GM12878 (cell line): ENCODE data around the gene NT5C2. TPM values are rescaled to one million over a fixed set of nuclear protein-coding genes. Genes with fewer than 3 reads are reported as not detected.
A peak's percentile ranks its signal among the peaks of the same experiment; 100 is the strongest.

Experiments used
- ATAC-seq: fragments of 200-7000 bp; cut with Tn5 transposase; 3 replicates; pipeline ENCODE4 v1.9.1; 2020; ENCODE audit warnings: mild to moderate bottlenecking, moderate library complexity
- BruUV-seq: library from RNA; stranded (reverse); fragments of 400-500 nt; replicated peaks from 2 replicates; lab custom pipeline; 2021; lab: Mats Ljungman, UMichigan
- CTCF ChIA-PET: fragments of 300-600 bp; sonication (Branson Sonifier 250); formaldehyde crosslinking; extraction: SDS; loops from one replicate; lab custom pipeline; 2021; ENCODE audit warnings: inconsistent platforms; lab: Yijun Ruan, JAX
- POLR2A ChIA-PET: fragments of 350-600 bp; formaldehyde crosslinking; extraction: SDS; loops from one replicate; lab custom pipeline; 2021; ENCODE audit warnings: inconsistent platforms; lab: Charles Lee
- RAD21 ChIA-PET: fragments of 300-600 bp; sonication (Branson Sonifier 250); formaldehyde crosslinking; loops from one replicate; lab custom pipeline; 2023; ENCODE audit warnings: antibody characterized with exemption; ENCODE audit not compliant: unreplicated experiment; lab: Charles Lee
- SMC1A ChIA-PET: fragments of 300-600 bp; sonication (Branson Sonifier 250); formaldehyde crosslinking; loops from one replicate; lab custom pipeline; 2023; ENCODE audit not compliant: unreplicated experiment, uncharacterized antibody; lab: Charles Lee
- DNase-seq: peaks from one replicate; pipeline ENCODE4 v3.0.0-alpha.2; 2011; ENCODE audit warnings: low read depth, low spot score
- FAIRE-seq: peaks from 3 replicates; lab custom pipeline; 2011; peaks lifted over from hg19 to GRCh38; lab: Jason Lieb, UNC
- H2AFZ ChIP-seq: 2 replicates; pipeline ENCODE4 v1.6.0; 2011; ENCODE audit warnings: low read depth, low read length, control low read depth; ENCODE audit not compliant: control insufficient read depth
- H3K27ac ChIP-seq: 2 replicates; pipeline ENCODE4 v1.5.1; 2011; ENCODE audit warnings: control low read depth; ENCODE audit not compliant: control insufficient read depth, insufficient read depth
- H3K27me3 ChIP-seq, 2 experiments: replicated peaks in 1 of 2; 2 replicates each; pipeline versions ENCODE4 v1.6.0 to v1.6.1; 2011; ENCODE audit warnings: low read length in 1 of 2; ENCODE audit not compliant: control insufficient read depth in 2 of 2, insufficient read depth in 2 of 2
- H3K36me3 ChIP-seq, 2 experiments: 2 replicates each; pipeline ENCODE4 v1.5.1; 2011; ENCODE audit warnings: low read length in 1 of 2; ENCODE audit not compliant: control insufficient read depth in 2 of 2, insufficient read depth in 2 of 2
- H3K4me1 ChIP-seq: 2 replicates; pipeline ENCODE4 v1.6.1; 2011; ENCODE audit warnings: mild to moderate bottlenecking, low read length, moderate library complexity, mixed read lengths; ENCODE audit not compliant: control insufficient read depth, insufficient read depth
- H3K4me2 ChIP-seq: 2 replicates; pipeline ENCODE4 v1.6.0; 2011; ENCODE audit warnings: control low read depth; ENCODE audit not compliant: control insufficient read depth, insufficient read depth
- H3K4me3 ChIP-seq: fragments of 200-600 bp; sonication (generic); 2 replicates; pipeline ENCODE4 v1.5.1; 2016
- H3K79me2 ChIP-seq: 2 replicates; pipeline ENCODE4 v1.6.0; 2011; ENCODE audit warnings: low read length; ENCODE audit not compliant: control insufficient read depth, insufficient read depth
- H3K9ac ChIP-seq: 2 replicates; pipeline ENCODE4 v1.8.0; 2011; ENCODE audit warnings: low read length, control low read depth, mixed read lengths; ENCODE audit not compliant: control insufficient read depth, insufficient read depth
- H3K9me3 ChIP-seq: replicated peaks from 3 replicates; pipeline ENCODE4 v1.5.1; 2011; ENCODE audit warnings: mild to moderate bottlenecking, low read length; ENCODE audit not compliant: control insufficient read depth, insufficient read depth
- H4K20me1 ChIP-seq: 2 replicates; pipeline ENCODE4 v1.6.0; 2011; ENCODE audit not compliant: control insufficient read depth, insufficient read depth
- BHLHE40 ChIP-seq, 2 experiments: fragments of 450-650 bp in 1 of 2; IDR thresholded peaks; 2 replicates each; pipeline ENCODE4 v1.6.1; 2011 to 2017; ENCODE audit warnings: low read depth in 2 of 2, borderline replicate concordance in 1 of 2, improper control_type of control experiment in 1 of 2, low read length in 1 of 2, mild to moderate bottlenecking in 1 of 2
- BRCA1 ChIP-seq: IDR thresholded peaks from 2 replicates; pipeline ENCODE4 v1.6.1; 2011; ENCODE audit warnings: low read depth, low read length, improper control_type of control experiment
- CHD2 ChIP-seq: IDR thresholded peaks from 2 replicates; pipeline ENCODE4 v1.6.1; 2011; ENCODE audit warnings: low read depth, low read length, improper control_type of control experiment, borderline replicate concordance
- DPF2 ChIP-seq: fragments of 450-650 bp; IDR thresholded peaks from 2 replicates; pipeline ENCODE4 v1.6.1; 2017; ENCODE audit warnings: mild to moderate bottlenecking
- ESRRA ChIP-seq: IDR thresholded peaks from 2 replicates; pipeline ENCODE4 v1.6.1; 2012; ENCODE audit warnings: mild to moderate bottlenecking, low read length, improper control_type of control experiment
- EZH2 ChIP-seq: IDR thresholded peaks from 2 replicates; pipeline ENCODE4 v1.6.1; 2012; ENCODE audit warnings: low read depth, mild to moderate bottlenecking, control low read depth, inconsistent platforms, low read length, borderline replicate concordance; ENCODE audit not compliant: control insufficient read depth
- HCFC1 ChIP-seq: fragments of 150-350 bp; IDR thresholded peaks from 2 replicates; pipeline ENCODE4 v1.6.1; 2014; ENCODE audit warnings: low read length
- IKZF1 ChIP-seq: fragments of 450-650 bp; conservative IDR thresholded peaks from 2 replicates; pipeline ENCODE4 v1.6.1; 2017; ENCODE audit warnings: antibody characterized with exemption, mild to moderate bottlenecking
- IKZF2 ChIP-seq, 2 experiments: fragments of 450-650 bp; IDR thresholded peaks; 2 replicates each; pipeline ENCODE4 v1.6.1; 2017; ENCODE audit warnings: mild to moderate bottlenecking in 2 of 2, moderate library complexity in 2 of 2
- JUNB ChIP-seq: IDR thresholded peaks from 2 replicates; pipeline ENCODE4 v1.6.1; 2016; ENCODE audit warnings: antibody characterized with exemption, mild to moderate bottlenecking
- MEF2A ChIP-seq: IDR thresholded peaks from 2 replicates; pipeline ENCODE4 v1.6.1; 2011; ENCODE audit warnings: low read depth, mild to moderate bottlenecking, low read length, moderate library complexity; ENCODE audit not compliant: insufficient read depth
- MTA3 ChIP-seq: IDR thresholded peaks from 2 replicates; pipeline ENCODE4 v1.6.1; 2012; ENCODE audit warnings: low read length, inconsistent platforms, borderline replicate concordance
- NR2C1 ChIP-seq: fragments of 450-650 bp; IDR thresholded peaks from 2 replicates; pipeline ENCODE4 v1.6.1; 2017; ENCODE audit warnings: antibody characterized with exemption, mild to moderate bottlenecking, moderate library complexity
- PAX5 ChIP-seq: IDR thresholded peaks from 2 replicates; pipeline ENCODE4 v1.6.1; 2011; ENCODE audit warnings: low read depth, low read length, borderline replicate concordance
- RUNX3 ChIP-seq: IDR thresholded peaks from 2 replicates; pipeline ENCODE4 v1.6.1; 2012; ENCODE audit warnings: low read length, inconsistent platforms
- SIX5 ChIP-seq: IDR thresholded peaks from 2 replicates; pipeline ENCODE4 v1.6.1; 2011; ENCODE audit warnings: mild to moderate bottlenecking, low read depth, low read length, moderate library complexity; ENCODE audit not compliant: severe bottlenecking
- SMARCA5 ChIP-seq: fragments of 450-650 bp; IDR thresholded peaks from 2 replicates; pipeline ENCODE4 v1.6.1; 2017; ENCODE audit warnings: mild to moderate bottlenecking
- SREBF1 ChIP-seq: IDR thresholded peaks from 2 replicates; pipeline ENCODE4 v1.6.1; 2012; ENCODE audit warnings: mild to moderate bottlenecking, low read length
- SRF ChIP-seq, 2 experiments: IDR thresholded peaks; 2 replicates each; pipeline ENCODE4 v1.6.1; 2011; ENCODE audit warnings: low read depth in 2 of 2, low read length in 2 of 2, mild to moderate bottlenecking in 1 of 2, moderate library complexity in 1 of 2
- TCF3 ChIP-seq: IDR thresholded peaks from 2 replicates; pipeline ENCODE4 v1.6.1; 2012; ENCODE audit warnings: low read depth, mild to moderate bottlenecking, low read length, borderline replicate concordance; ENCODE audit not compliant: insufficient read depth
- TCF7 ChIP-seq: IDR thresholded peaks from 2 replicates; pipeline ENCODE4 v1.6.1; 2014; ENCODE audit warnings: antibody characterized with exemption, borderline replicate concordance
- WRNIP1 ChIP-seq: IDR thresholded peaks from 2 replicates; pipeline ENCODE4 v1.6.1; 2011; ENCODE audit warnings: low read depth, low read length, improper control_type of control experiment, borderline replicate concordance
- YY1 ChIP-seq: IDR thresholded peaks from 2 replicates; pipeline ENCODE4 v1.6.1; 2011; ENCODE audit warnings: low read depth, mild to moderate bottlenecking, low read length
- ZNF207 ChIP-seq: fragments of 450-650 bp; IDR thresholded peaks from 2 replicates; pipeline ENCODE4 v1.6.1; 2014; ENCODE audit warnings: antibody characterized with exemption, mild to moderate bottlenecking, borderline replicate concordance
- WGBS: methylation state at CpG from one replicate; pipeline ENCODE4 v1.1.6; 2016; ENCODE audit warnings: low lambda C conversion rate; ENCODE audit not compliant: insufficient replicate concordance, insufficient coverage; ENCODE audit errors: missing lambda C conversion rate; 5-methylcytosine and 5-hydroxymethylcytosine counted together
- in situ Hi-C: fragments of 300-500 bp; cut with MboI; formaldehyde crosslinking; loops from 9 replicates; pipeline ENCODE4 v1.14.3; 2018; ENCODE audit warnings: mixed read lengths
- intact Hi-C: fragments of 100-400 bp; cut with micrococcal nuclease; formaldehyde crosslinking; loops from one replicate; pipeline ENCODE4 v1.14.2; 2022; ENCODE audit not compliant: unreplicated experiment
- polyA plus RNA-seq, 11 experiments: library from polyadenylated mRNA; depleted of rRNA in 4 of 11; unstranded in 6 of 11; stranded (reverse) in 5 of 11; fragments of >200 nt; fragmentation: Nextera tagmentation in 4 of 11; fragmentation: Illumina TruSeq in 1 of 11; extraction: Ambion mirVana in 4 of 11; extraction: Trizol in 1 of 11; gene quantifications; 1 replicate in 1 of 11; 2 replicates in 10 of 11; pipeline versions ENCODE4 v1.2.1 to v1.2.3, GENCODE V29; 2011 to 2016; ENCODE audit warnings: inconsistent platforms in 2 of 11, missing spikeins in 2 of 11, low read depth in 1 of 11
- total RNA-seq, 4 experiments: library from RNA; depleted of rRNA in 3 of 4; stranded (reverse); fragments of >200 nt in 3 of 4; fragmentation: Illumina TruSeq in 1 of 4; extraction: Trizol in 1 of 4; gene quantifications; 2 replicates each; pipeline versions ENCODE4 v1.2.1 to v1.2.3, GENCODE V29; 2013 to 2021
- TF ChIP-seq, protein P1 (sequence below): IDR thresholded peaks from 2 replicates; pipeline ENCODE4 v1.6.1; 2011; ENCODE audit warnings: low read depth, mild to moderate bottlenecking, low read length, moderate library complexity, borderline replicate concordance; ENCODE audit errors: extremely low read depth

The NT5C2 gene
- total and polyA plus RNA-seq, 10 of the 15 experiments (the other 5 are each of a cell fraction or from before 2014, with no cell fraction given): 15.8 to 70.1 (median 56.0) TPM

DNA sequence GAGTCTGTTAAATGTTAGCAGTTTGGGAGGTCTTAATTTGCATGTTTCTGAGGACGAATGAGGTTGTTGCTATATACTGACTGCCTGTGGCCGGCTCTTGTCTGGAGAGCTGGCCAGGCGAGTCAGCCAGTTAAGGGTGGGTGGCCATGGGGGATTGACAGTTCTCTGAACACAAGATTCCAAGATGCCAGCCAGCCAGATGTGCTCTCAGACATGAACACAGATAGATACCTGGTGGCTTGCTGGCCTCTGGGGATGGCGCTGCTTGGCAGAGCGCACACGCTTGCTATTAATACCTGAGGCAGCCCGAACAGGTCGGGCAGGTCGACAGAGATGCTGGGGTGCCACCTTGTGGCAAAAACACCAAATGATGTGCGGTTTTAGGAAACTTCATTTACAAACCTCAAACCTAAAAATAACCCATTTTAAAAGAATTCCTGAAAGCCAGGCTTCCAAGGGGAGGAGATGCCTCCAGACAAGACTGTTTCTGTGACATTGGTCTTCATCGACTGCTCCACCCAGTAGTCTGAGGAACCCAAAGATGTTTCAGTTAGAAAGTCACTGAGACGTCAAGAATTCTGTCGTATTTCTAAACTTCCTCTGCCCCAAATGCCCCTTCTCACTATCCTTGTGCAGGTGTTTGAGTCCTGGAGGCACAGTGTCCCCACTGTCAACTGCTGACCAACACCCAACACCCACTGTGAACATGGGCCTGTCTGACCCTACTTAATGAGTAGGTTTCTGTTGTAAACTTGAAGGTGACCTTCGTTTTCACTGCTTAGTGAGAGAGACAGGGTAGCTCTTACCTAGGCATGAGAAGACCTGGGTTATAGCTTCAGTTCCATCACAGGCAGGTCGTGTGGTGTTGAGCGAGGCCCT lies 123.4 kb downstream of the NT5C2 start:
- FAIRE-seq: peak; percentile 86
- in situ Hi-C loops: loop anchor here (5.0 to 10.0 kb wide), 3 partner anchors 152 to 237 kb away; partner anchors contain the start of genes CNNM2 and RPEL1
- SMC1A ChIA-PET: interaction anchor here (0.5 to 8.1 kb wide), 13 partner anchors 15 to 264 kb away, joined by 3 to 164 read pairs (median 3); partner anchors contain the start of gene CNNM2
- TF ChIP-seq NR2C1: no peak
- TF ChIP-seq HCFC1: no peak
- TF ChIP-seq TCF3: no peak
- TF ChIP-seq IKZF2 (IDR thresholded peaks at IDR 0.05): no peak; a peak in 1 of 4 replicates
- peak; percentile 66 for TF ChIP-seq IKZF1
- TF ChIP-seq MTA3: no peak; the same call in 1 of the 2 replicates
- TF ChIP-seq SMARCA5: peak; percentile 55; the same call in 1 of the 2 replicates
- no peak for TF ChIP-seq DPF2
- TF ChIP-seq PAX5: no peak
- TF ChIP-seq MEF2A: peak; percentile 87
- TF ChIP-seq JUNB: no peak
- peak; percentile 95 for TF ChIP-seq RUNX3
- no peak for TF ChIP-seq ESRRA
- no peak for TF ChIP-seq CHD2
- TF ChIP-seq BRCA1: no peak
- peak; percentile 48; the same call in 1 of the 2 replicates for TF ChIP-seq ZNF207
- TF ChIP-seq SREBF1: no peak
- no peak for TF ChIP-seq SIX5
- peak in 1 of 2 experiments; percentile 39; a peak in 1 of 4 replicates for TF ChIP-seq BHLHE40 (IDR thresholded peaks at IDR 0.05; ENCODE audit: borderline replicate concordance in 1 of 2, low read depth in 2 of 2, low read length in 1 of 2)
- no peak for TF ChIP-seq EZH2
- TF ChIP-seq SRF (IDR thresholded peaks at IDR 0.05; ENCODE audit: low read depth in 2 of 2, low read length in 2 of 2): no peak
- TF ChIP-seq YY1: peak; percentile 61; the same call in 1 of the 2 replicates
- TF ChIP-seq WRNIP1: no peak
- no peak for TF ChIP-seq TCF7
- TF ChIP-seq, protein P1, sequence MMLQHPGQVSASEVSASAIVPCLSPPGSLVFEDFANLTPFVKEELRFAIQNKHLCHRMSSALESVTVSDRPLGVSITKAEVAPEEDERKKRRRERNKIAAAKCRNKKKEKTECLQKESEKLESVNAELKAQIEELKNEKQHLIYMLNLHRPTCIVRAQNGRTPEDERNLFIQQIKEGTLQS: no peak

More for the DNA sequence above, 123.4 kb downstream of the NT5C2 start:
- Histone ChIP-seq H4K20me1 (no peaks in the 10 kb centered on the region), H3K4me2 (peak overlapping the region; percentile 81), H2AFZ (peak overlapping the region; percentile 33), H3K27ac (peak overlapping the region; percentile 73), H3K4me1 (peaks cover 37% of the 10 kb centered on the region), H3K9ac (peak overlapping the region; percentile 17; the same call in 1 of the 2 replicates), H3K27me3 (no peaks in the 10 kb centered on the region), H3K36me3 (no peaks in the 10 kb centered on the region; a peak in 1 of 4 replicates), H3K9me3 (no peaks in the 10 kb centered on the region), H3K79me2 (no peaks in the 10 kb centered on the region), H3K4me3 (0 out of 2 replicates have a peak overlapping the region, but pooled peaks have one; percentile 2)
- DNase-seq (peak; percentile 46), ATAC-seq (peak; percentile 87)
- POLR2A ChIA-PET: interaction anchor here (0.5 to 1.4 kb wide), 3 partner anchors 60 to 152 kb away, joined by 4 to 6 read pairs (median 6); partner anchors contain the start of gene CNNM2
- 16% methylated on average over 16 of the region's 16 CpGs for WGBS
- BruUV-seq: no TSS peak
- intact Hi-C loops: loop anchor here (1.0 to 10.0 kb wide), 5 partner anchors 15 to 345 kb away; no protein-coding TSS in a partner anchor
- CTCF ChIA-PET: interaction anchor here (0.6 to 12.0 kb wide), 22 partner anchors 10 to 416 kb away, joined by 3 to 174 read pairs (median 3); partner anchors contain the start of gene CNNM2
- RAD21 ChIA-PET: interaction anchor here (0.5 to 3.2 kb wide), 12 partner anchors 15 to 205 kb away, joined by 3 to 49 read pairs (median 4); partner anchors contain the start of gene CNNM2
